ENCODE results near the gene CA11.

GRCh38 chr19:48619692-48620585, 26.0 kb downstream of the CA11 start:
- TF ChIP-seq CEBPB (IDR thresholded peaks at IDR 0.05), result no peak
- no peak for TF ChIP-seq TEAD4 (IDR thresholded peaks at IDR 0.05)
- no peak for TF ChIP-seq CREB1 (IDR thresholded peaks at IDR 0.05; ENCODE audit: low read depth)
- no peak for TF ChIP-seq YY1 (IDR thresholded peaks at IDR 0.05; ENCODE audit: low read depth)
- no peak for TF ChIP-seq MAX (IDR thresholded peaks at IDR 0.05)
- no peak for TF ChIP-seq REST (IDR thresholded peaks at IDR 0.05; ENCODE audit: low read depth)
- TF ChIP-seq RAD21 (IDR thresholded peaks at IDR 0.05; ENCODE audit: low read depth), result no peak
